ENCODE results near the gene ARID4B. TPM values are rescaled to one million over a fixed set of nuclear protein-coding genes. Genes with fewer than 3 reads are reported as not detected.

Gene ARID4B
- total RNA-seq, 1 experiment from 2014 or later, result 34.0 TPM

DNA sequence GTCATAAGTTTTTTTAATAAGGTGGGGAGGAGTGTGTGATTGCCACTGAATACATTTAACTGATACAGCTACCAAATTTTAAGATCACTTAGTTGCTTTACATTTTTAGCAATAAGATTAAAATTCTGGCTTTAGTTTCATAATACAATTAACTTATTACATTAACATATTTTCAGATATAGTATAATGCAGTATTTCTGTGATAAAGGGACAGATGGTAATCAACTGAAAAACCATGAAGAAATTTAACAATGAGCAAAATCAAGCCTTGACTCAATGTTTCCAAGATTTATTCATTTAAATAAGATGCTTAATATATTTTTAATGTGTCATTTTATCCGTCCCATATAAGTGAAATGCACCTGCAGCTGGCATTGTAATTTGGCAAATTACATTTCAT is 203.3 kb downstream of the ARID4B start:
- H3K4me1 Mint-ChIP-seq, result peaks cover 20 to 26% of the 10 kb centered on the region in 2 experiments
- no peak overlapping the region for H3K9ac ChIP-seq (ENCODE audit: extremely low read depth, insufficient read length, low read length)
- no peak overlapping the region for H3K4ac ChIP-seq (ENCODE audit: low read depth, low read length)
- H2BK15ac ChIP-seq (ENCODE audit: low read depth, low read length), result no peak overlapping the region
- DNase-seq, result no peak
- no peaks in the 10 kb centered on the region for H3K9me3 ChIP-seq (ENCODE audit: control insufficient read depth, low read depth, low read length)
- H4K5ac ChIP-seq (ENCODE audit: insufficient read length, low read depth, low read length), result no peak overlapping the region
- H3K27ac Mint-ChIP-seq, result peak overlapping the region in 1 of 3 experiments; percentile 57; a peak in 1 of 7 replicates
- no peaks in the 10 kb centered on the region for H3K4me1 ChIP-seq (ENCODE audit: insufficient read depth, low read length)
- H3K14ac ChIP-seq (ENCODE audit: insufficient read depth, low read length), result no peak overlapping the region
- H3K9me3 Mint-ChIP-seq, result 0 out of 5 replicates have a peak, but pooled peaks cover 0 to 3% of the 10 kb centered on the region in 2 experiments
- no peak overlapping the region for H2BK20ac ChIP-seq (ENCODE audit: low read depth, low read length, poor library complexity, severe bottlenecking)
- H3T11ph ChIP-seq (ENCODE audit: low read length), result no peak overlapping the region
- H3K36me3 Mint-ChIP-seq (ENCODE audit: insufficient read depth in 1 of 3, low read depth in 3 of 3), result peaks cover 41 to 71% (median 62%) of the 10 kb centered on the region in 3 experiments
- H2BK120ac ChIP-seq (ENCODE audit: low read depth, low read length, poor library complexity, severe bottlenecking), result no peak overlapping the region
- no peaks in the 10 kb centered on the region for H3K79me1 ChIP-seq (ENCODE audit: insufficient read depth, low read depth, low read length, poor library complexity, severe bottlenecking)
- H2AFZ ChIP-seq (ENCODE audit: low read length), result no peak overlapping the region
- H2BK12ac ChIP-seq (ENCODE audit: insufficient read length, low read depth, low read length), result no peak overlapping the region
- no peak overlapping the region for H2BK5ac ChIP-seq (ENCODE audit: insufficient read length, low read length)
- no peak overlapping the region for H3K4me2 ChIP-seq (ENCODE audit: insufficient read depth, insufficient read length, low read length)
- H3K23me2 ChIP-seq (ENCODE audit: insufficient read length, low read depth, low read length, poor library complexity, severe bottlenecking), result peaks cover 4% of the 10 kb centered on the region
- TF ChIP-seq, protein P1, sequence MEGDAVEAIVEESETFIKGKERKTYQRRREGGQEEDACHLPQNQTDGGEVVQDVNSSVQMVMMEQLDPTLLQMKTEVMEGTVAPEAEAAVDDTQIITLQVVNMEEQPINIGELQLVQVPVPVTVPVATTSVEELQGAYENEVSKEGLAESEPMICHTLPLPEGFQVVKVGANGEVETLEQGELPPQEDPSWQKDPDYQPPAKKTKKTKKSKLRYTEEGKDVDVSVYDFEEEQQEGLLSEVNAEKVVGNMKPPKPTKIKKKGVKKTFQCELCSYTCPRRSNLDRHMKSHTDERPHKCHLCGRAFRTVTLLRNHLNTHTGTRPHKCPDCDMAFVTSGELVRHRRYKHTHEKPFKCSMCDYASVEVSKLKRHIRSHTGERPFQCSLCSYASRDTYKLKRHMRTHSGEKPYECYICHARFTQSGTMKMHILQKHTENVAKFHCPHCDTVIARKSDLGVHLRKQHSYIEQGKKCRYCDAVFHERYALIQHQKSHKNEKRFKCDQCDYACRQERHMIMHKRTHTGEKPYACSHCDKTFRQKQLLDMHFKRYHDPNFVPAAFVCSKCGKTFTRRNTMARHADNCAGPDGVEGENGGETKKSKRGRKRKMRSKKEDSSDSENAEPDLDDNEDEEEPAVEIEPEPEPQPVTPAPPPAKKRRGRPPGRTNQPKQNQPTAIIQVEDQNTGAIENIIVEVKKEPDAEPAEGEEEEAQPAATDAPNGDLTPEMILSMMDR (conservative IDR thresholded peaks at IDR 0.05), result no peak
- H4K20me1 ChIP-seq (ENCODE audit: control insufficient read depth, insufficient read depth, insufficient read length), result no peaks in the 10 kb centered on the region
- H3K4me3 Mint-ChIP-seq, result peak overlapping the region in 1 of 2 experiments; percentile 60; a peak in 2 of 5 replicates
- no peak overlapping the region for H3K23ac ChIP-seq (ENCODE audit: insufficient read length, low read depth, low read length)
- peaks cover 51% of the 10 kb centered on the region for H3K79me2 ChIP-seq (ENCODE audit: insufficient read depth, low read length)
- no peak overlapping the region for H3K27ac ChIP-seq (ENCODE audit: insufficient read length, low read depth, low read length)
- H4K91ac ChIP-seq (ENCODE audit: insufficient read length, low read depth, low read length), result no peak overlapping the region
- H3K27me3 Mint-ChIP-seq (ENCODE audit: low read depth), result no peaks in the 10 kb centered on the region; the same call in 1 of the 2 replicates
- no peak overlapping the region for H3K18ac ChIP-seq (ENCODE audit: insufficient read length, low read depth, low read length)
- no peak overlapping the region for H3K56ac ChIP-seq (ENCODE audit: insufficient read length, low read depth, low read length)
- H4K8ac ChIP-seq (replicated peaks; ENCODE audit: insufficient read length, low read depth, low read length), result no peak overlapping the region
- no peak overlapping the region for H2AK5ac ChIP-seq (ENCODE audit: insufficient read length, low read length)
- H3K27me3 ChIP-seq (ENCODE audit: insufficient read depth, low read length), result no peaks in the 10 kb centered on the region
- WGBS (ENCODE audit: extremely low coverage, insufficient read length, low lambda C conversion rate), result no CpG with 5 or more reads among the region's 1 CpG

All from H9 (cell line).